Measurements from ENCODE around the gene CHMP2A. TPM values are rescaled to one million over a fixed set of nuclear protein-coding genes. Genes with fewer than 3 reads are reported as not detected.
"Not testable (repeated sequence)": the region's sequence is repeated elsewhere in the genome, so short reads cannot be mapped to it uniquely, and the experiment has no call there.

CHMP2A gene
- 10 to 100 TPM; 63.5 to 82.8 (median 72.7) TPM for polyA plus RNA-seq (ENCODE audit: insufficient read length in 10 of 10)
- long read RNA-seq, donor 1, transcript CHMP2A-201 (6 exons, 913 nt), result major isoform, 24 of 46 reads
- long read RNA-seq, donor 1, partial matches to known transcripts, result 15 of 46 reads
- long read RNA-seq, donor 1, other reads (novel, unspliced or antisense), result 0 of 46 reads
- long read RNA-seq, donor 2, transcript CHMP2A-201 (6 exons, 913 nt), result major isoform, 17 of 28 reads
- long read RNA-seq, donor 2, transcript CHMP2A-206 (5 exons, 1,178 nt), result minor isoform, 9 of 28 reads
- long read RNA-seq, donor 2, partial matches to known transcripts, result 0 of 28 reads
- long read RNA-seq, donor 2, other reads (novel, unspliced or antisense), result 0 of 28 reads
- long read RNA-seq, donor 3, result 0 reads
- long read RNA-seq, donor 4, transcript CHMP2A-206 (5 exons, 1,178 nt), result minor isoform, 5 of 29 reads
- long read RNA-seq, donor 4, transcript CHMP2A-201 (6 exons, 913 nt), result major isoform, 20 of 29 reads
- long read RNA-seq, donor 4, partial matches to known transcripts, result 0 of 29 reads
- long read RNA-seq, donor 4, other reads (novel, unspliced or antisense), result 0 of 29 reads
- long read RNA-seq, donor 5, transcript CHMP2A-201 (6 exons, 913 nt), result major isoform, 22 of 55 reads
- long read RNA-seq, donor 5, transcript CHMP2A-207 (2 exons, 592 nt), result minor isoform, 6 of 55 reads
- long read RNA-seq, donor 5, transcript CHMP2A-206 (5 exons, 1,178 nt), result minor isoform, 11 of 55 reads
- long read RNA-seq, donor 5, partial matches to known transcripts, result 12 of 55 reads
- long read RNA-seq, donor 5, other reads (novel, unspliced or antisense), result 0 of 55 reads
- long read RNA-seq, donor 6, transcript CHMP2A-208 (6 exons, 885 nt), result minor isoform, 7 of 43 reads
- long read RNA-seq, donor 6, transcript CHMP2A-201 (6 exons, 913 nt), result major isoform, 21 of 43 reads
- long read RNA-seq, donor 6, transcript CHMP2A-206 (5 exons, 1,178 nt), result minor isoform, 7 of 43 reads
- long read RNA-seq, donor 6, partial matches to known transcripts, result 7 of 43 reads
- long read RNA-seq, donor 6, other reads (novel, unspliced or antisense), result 0 of 43 reads
- long read RNA-seq, donor 7, transcript CHMP2A-201 (6 exons, 913 nt), result major isoform, 21 of 34 reads
- long read RNA-seq, donor 7, partial matches to known transcripts, result 5 of 34 reads
- long read RNA-seq, donor 7, other reads (novel, unspliced or antisense), result 0 of 34 reads
- long read RNA-seq, donor 8, transcript CHMP2A-206 (5 exons, 1,178 nt), result minor isoform, 5 of 19 reads
- long read RNA-seq, donor 8, transcript CHMP2A-201 (6 exons, 913 nt), result major isoform, 9 of 19 reads
- long read RNA-seq, donor 8, partial matches to known transcripts, result 0 of 19 reads
- long read RNA-seq, donor 8, other reads (novel, unspliced or antisense), result 0 of 19 reads
- long read RNA-seq, donor 9, partial matches to known transcripts, result 0 of 3 reads
- long read RNA-seq, donor 9, other reads (novel, unspliced or antisense), result 0 of 3 reads

- DNase-seq, result peak; percentile 97 to 98 (median 97)
Observed at GRCh38 chr19:58554494-58555368, at the start of gene CHMP2A. Gene CHMP2A, minus strand, starts transcription at chr19:58555105. Its CDS starts 893 bp downstream, at chr19:58554212.

GRCh38 chr19:58586133-58586765, 31.3 kb upstream of the CHMP2A start:
- DNase-seq, result no peak

GRCh38 chr19:58585442-58586132, 30.7 kb upstream of the CHMP2A start:
- DNase-seq, result no peak

DNA sequence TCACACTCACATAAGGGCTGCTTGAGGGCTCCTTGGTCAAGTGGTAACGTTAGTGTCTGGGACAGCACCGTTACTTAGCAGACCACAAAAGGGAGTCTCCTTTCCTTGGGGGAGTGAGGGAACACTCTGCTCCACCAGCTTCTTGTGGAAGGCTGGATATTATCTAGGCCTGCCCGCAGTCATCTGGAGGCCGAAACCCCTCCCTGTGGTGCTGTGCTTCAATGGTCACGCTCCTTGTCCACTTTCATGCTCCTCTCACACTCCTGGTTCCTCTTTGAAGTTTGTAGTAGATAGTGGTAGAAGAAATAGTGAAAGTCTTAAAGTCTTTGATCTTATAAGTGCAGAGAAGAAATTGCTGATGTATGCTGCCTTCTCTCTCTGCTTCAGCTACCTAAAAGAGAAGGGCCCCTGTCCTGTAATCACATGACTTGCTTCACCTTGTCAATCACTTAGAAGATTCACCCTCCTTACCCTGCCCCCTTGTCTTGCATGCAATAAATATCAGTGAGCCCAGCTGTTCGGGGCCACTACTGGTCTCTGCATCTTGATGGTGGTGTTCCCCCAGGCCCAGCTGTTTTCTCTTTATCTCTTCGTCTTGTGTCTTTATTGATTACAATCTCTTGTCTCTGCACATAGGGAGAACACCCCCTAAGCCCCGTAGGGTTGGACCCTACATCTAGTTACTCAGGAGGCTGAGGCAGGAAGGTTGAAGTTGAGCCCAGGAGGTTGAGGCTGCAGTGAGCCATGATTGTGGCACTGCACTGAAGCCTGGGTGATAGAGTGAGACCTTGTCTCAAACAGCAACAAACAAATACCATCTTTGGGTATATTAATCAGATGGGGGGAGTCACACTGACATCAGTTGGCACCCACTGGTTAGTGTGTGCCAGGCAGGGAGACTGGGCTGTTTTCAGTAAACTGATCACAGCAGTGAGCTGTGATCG, 29.9 kb upstream of the CHMP2A start:
- DNase-seq, result no peak

DNA sequence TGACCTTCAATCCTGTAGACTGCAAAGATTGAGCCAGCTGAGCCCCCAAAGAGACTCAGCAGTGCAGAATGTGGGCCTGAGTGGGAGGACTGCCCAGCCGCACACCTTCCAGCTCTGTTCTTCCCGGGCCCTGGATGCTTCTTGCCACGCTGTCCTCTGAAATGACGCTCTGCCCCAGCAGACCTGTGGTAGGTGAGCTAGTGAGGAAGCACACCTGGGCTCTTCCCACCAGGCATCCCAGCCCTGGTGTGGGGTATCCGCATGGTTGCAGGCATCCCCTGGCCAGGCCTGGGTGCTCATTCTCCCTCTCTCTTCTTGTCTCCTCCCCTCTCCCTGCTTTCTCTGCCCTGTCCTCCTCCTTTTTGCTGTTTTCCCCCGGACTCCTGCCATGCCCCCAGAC, 28.1 kb upstream of the CHMP2A start:
- DNase-seq, result no peak

DNA sequence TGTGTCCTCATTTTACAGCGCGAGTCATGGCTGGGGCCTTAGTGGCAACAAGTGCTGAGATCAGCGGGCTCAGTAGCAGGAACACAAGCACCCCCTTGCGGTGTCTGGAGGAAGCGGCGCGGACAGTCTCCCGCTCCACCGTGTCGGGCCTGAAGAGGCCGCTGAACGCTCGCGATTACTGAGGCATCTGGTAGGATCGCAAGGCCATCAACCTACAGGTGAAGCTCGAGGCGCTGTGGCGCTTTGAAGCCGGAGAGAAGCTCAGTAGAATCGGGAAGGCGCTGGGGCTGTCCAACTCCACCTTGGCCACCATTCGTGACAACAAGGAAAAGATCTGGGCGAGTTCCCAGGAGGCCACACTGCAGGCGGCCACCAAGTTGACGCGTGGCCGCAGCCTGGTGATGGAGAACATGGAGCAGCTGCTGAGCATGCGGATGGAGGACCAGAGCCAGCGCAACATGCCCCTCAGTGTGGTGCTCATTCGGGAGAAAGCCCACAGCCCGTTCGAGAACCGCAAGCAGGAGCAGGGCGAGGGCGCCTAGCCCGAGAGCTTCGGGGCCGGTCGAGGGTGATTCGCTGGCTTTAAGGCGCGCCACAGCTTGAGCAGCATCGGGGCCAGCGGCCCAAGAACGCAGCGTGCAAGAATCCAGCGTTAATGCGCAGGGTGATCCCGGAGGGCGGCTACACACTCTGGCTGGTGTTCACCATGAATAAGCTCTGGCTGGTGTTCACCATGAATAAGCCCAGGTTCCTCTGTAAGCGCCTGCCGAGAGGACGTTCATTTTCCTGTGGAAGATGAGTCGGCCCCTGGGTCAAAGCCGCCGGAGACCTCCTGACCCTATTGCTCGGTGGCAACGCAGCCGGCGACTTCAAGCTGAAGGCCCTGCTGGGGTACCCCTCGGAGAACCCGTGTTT, 26.6 kb upstream of the CHMP2A start:
- peak; percentile 81 to 91 (median 85) for DNase-seq

DNA sequence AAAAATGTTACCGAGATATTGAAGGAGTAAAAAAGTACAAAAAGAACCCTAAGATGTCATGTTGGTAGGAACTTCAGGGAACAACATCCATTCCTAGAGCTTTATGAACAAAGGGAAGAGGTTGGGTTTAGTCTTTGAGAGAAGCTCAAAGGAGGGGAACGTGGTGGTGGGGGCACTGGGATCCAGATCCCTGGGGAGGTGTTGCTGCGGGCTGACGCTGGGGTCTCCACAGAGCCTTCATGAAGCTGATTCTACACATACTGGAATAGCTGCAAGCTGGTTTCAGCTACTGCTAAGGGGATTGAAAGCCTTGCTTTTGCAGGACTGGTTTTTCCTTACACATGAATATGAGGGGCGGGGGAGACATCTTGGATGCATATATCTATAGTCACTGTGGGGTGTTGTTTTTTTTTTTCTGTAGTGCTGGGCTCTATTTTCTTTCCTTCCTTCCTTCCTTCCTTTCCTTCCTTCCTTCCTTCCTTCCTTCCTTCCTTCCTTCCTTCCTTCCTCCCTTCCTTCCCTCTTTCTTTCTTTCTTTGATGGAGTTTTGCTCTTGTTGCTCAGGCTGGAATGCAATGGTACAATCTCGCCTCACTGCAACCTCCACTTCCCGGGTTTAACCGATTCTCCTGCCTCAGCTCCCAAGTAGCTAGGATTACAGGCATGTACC, 24.7 kb upstream of the CHMP2A start:
- no peak for DNase-seq

DNA sequence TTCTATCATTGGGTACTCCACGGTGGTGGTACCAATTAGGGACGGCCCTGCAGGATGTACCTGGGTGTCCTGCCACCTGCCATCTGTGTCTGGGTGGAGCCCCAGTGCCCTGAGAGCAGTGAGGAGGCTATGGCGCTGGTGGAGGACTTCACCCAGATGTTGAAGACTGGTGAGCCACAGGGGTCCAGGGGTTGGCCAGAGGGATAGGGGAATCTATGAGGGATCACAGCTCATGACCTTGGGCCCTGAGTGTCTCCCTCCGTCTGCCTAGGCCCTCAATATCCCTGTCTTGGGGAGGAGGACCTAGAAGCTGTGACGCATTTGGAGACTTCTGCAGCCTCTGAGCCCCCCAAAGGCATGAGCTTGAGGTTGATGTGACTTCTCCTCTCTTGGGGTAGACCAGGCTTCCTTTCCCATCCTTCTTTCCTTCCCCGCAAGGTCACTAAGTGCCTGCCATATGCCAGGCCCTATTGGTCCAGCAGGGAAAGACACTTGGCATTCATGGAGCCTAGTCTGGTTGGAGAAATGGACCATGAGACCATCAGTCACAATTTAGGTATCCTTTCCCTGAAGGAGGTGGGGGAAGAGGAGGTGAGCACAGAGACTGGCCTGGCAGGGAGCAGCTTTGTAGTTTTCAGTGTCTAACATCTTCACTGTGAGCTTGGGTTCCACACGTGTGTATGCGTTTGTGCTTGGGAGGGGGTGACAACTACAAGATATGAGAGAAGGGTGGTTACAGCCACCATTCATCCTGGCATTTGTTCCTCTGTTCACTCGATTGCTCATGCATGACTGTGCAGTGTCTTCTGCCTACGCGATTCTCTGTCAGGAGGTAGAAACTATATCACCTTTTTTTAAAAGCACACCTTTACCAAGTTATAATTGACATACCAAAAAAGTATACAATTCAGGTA, 23.4 kb upstream of the CHMP2A start:
- DNase-seq, result no peak

- not testable (repeated sequence) for DNase-seq
Observed at GRCh38 chr19:58577581-58577980, 22.7 kb upstream of the CHMP2A start.

- peak; percentile 93 to 99 (median 96) for DNase-seq
Observed at GRCh38 chr19:58575183-58576041, 20.5 kb upstream of the CHMP2A start.

- no peak for DNase-seq
Observed at GRCh38 chr19:58573658-58574164, 18.8 kb upstream of the CHMP2A start.

DNA sequence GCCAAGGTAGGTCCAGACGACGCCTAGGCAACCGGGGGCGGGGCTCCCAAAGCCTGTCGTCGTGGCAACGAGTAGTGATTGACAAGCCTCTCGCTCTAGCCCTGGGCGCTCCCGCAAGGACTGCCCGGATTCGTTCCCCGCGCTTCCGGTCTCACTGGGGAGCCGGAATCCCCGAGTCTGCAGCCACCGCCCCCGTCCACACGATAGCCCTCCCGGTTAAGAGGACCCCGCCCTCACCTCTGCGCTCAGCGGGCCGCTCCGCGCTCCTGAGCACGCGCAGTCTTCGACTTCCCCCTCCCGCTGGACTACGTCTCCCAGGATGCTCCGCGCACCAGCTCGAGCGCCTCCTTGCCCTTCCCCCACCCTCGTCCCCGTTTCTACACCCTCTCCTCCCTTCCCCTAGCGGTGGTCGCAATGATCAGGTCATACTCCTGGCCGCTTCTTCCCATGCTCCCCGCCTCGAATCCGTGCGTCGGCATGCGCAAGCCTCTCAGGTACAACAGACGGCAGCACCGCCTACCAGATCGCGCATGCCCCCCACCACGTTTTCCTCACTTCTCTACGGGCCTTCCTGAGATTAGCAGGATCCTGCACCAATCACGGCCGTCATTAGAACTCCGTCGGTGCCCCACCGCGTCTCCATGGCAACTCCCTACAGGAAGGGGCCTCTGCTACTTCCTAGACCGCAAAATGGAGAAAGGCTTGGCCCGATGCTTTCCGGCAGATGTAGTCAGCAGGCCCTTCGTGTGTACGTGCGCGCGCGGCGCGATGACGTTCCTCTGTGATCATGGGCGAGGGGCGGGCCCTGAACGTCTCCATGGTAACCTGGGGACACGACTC, 18.1 kb upstream of the CHMP2A start, which contains the start of gene MZF1:
Gene MZF1 (minus strand): TSS at position 518 of the 840 bp plus-strand sequence. CDS start 1,946 bp downstream, outside the sequence.
- DNase-seq, result peak; percentile 100

Data from muscle of back (tissue), 13 donors.